Activated T-cell treated with anti-CD3 and anti-CD28 coated beads, Interleukin-2, amount 50 U/mL, for 4 hours (primary cell): Measurements from ENCODE around the gene SDF4. TPM values are rescaled to one million over a fixed set of nuclear protein-coding genes. Genes with fewer than 3 reads are reported as not detected.

ENCODE experiments used
- ATAC-seq, 2 donors: fragments of 200-7000 bp; cut with Tn5 transposase; one replicate each; pipeline ENCODE4 v1.10.0; 2021
- DNase-seq: peaks from one replicate; pipeline ENCODE4 v3.0.0-alpha.2; 2020
- H3K27me3 Mint-ChIP-seq: one replicate; pipeline ENCODE4 v1.8.0; 2021; ENCODE audit warnings: low read depth, mixed read lengths
- H3K36me3 Mint-ChIP-seq: one replicate; pipeline ENCODE4 v1.8.0; 2022; ENCODE audit warnings: mixed read lengths; ENCODE audit not compliant: insufficient read depth
- H3K4me1 Mint-ChIP-seq: one replicate; pipeline ENCODE4 v1.8.0; 2021; ENCODE audit warnings: low read depth, mixed read lengths
- H3K4me3 Mint-ChIP-seq: one replicate; pipeline ENCODE4 v1.8.0; 2021; ENCODE audit warnings: mild to moderate bottlenecking, moderate library complexity, mixed read lengths
- H3K9me3 Mint-ChIP-seq: one replicate; pipeline ENCODE4 v1.8.0; 2021; ENCODE audit warnings: mixed read lengths
- total RNA-seq, 3 donors: library from RNA; stranded (reverse); gene quantifications; one replicate each; pipeline ENCODE4 v1.2.1, GENCODE V29; 2021

Gene SDF4
- total RNA-seq, 3 donors from 2014 or later, result 191 to 242 (median 193) TPM

DNA sequence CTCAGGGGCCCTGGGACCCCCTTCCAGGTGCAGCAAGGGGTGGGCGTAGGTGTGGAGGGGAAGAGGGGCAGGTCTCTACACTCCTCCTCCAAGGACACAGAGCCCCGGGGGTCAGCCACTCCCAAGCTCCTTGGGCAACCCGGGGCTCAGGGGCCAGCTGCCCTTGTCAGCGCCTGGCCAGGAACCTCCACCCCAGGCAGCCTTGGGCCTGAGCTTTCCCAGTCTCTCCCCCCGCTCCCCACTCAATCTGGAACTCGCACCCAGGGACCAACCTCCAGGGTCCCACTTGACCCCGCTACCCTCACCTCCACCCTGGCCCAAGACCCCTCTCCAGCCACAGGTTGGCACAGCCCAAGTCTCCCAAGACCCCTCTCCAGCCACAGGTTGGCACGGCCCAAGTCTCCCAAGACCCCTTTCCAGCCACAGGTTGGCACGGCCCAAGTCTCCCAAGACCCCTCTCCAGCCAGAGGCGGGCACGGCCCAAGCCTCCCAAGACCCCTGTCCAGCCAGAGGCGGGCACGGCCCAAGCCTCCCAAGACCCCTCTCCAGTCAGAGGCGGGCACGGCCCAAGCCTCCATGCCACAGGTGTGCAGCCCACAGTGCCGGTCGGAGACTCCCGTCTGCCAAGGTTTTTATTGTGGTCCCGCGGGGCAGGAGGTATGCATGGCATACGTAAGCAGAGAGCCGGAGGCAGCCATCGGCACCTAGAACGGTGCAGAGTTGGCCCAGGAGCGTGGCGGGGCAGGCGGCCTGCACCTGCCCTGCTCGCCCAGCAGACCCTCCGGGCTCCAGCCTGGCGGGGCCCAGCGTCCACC is 20.9 kb downstream of the SDF4 start:
- Mint-ChIP-seq H3K36me3 (no peaks in the 10 kb centered on the region), H3K4me1 (peaks cover 43% of the 10 kb centered on the region), H3K27me3 (no peaks in the 10 kb centered on the region), H3K9me3 (no peaks in the 10 kb centered on the region), H3K4me3 (peak overlapping the region; percentile 63)
- DNase-seq (peak; percentile 8), ATAC-seq (no peak)

DNA sequence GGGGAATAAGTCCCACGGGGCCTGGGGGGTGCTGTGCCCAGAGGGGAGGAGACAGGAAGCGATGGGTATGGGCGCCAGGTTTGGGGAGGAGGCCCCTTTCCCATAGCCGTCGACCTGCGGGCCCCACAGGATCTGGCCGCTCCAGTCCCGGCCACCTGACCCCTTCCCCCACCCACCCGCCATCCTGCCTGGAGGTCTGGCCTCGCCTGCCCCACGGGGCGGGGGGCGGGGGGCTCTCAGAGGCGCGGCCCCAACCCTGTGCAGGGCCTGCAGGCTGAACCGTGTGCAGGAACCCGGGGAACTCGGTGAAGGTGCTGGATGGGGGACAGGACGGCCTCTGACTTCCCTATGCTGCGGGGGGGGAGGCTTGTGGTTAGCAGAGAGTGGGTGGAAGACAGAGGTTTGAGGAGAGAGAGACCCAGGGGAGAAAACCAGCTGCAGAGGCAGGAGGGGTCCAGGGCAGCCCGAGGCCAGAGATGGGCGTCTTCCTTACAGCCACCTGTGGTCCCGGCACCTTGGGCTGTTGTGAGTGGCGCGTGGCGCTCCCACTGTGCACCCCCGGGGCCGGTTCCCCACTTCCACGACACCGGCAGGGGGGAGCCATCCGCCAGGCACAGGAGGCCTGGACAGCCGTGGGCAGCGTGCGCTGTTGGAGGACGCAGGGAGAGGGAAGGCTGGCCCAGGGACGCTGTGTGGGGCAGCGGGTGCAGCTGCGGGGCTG is 22.9 kb downstream of the SDF4 start:
- ATAC-seq, result no peak

DNA sequence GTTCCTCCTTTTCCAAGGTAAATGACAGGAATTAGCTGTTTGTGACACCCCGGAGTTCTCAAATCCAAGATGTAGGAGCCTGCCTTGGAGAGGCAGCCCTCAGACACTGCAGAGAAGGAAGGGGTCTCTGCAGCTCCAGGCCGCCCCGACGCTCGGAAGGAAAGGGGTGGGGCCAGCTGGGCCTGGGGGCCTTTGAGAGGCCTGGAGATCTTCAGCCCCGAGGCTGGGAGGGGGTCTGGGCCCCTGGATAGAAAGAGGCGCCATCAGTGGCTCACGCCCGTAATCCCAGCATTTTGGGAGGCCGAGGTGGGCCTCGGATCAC is 24.3 kb downstream of the SDF4 start:
- DNase-seq, result no peak
- no peaks in the 10 kb centered on the region for H3K9me3 Mint-ChIP-seq
- H3K4me1 Mint-ChIP-seq, result peaks cover 27% of the 10 kb centered on the region
- no peak for ATAC-seq
- H3K36me3 Mint-ChIP-seq, result no peaks in the 10 kb centered on the region
- H3K27me3 Mint-ChIP-seq, result no peaks in the 10 kb centered on the region
- peak overlapping the region; percentile 84 for H3K4me3 Mint-ChIP-seq

More for the DNA sequence above, 22.9 kb downstream of the SDF4 start:
- H3K9me3 Mint-ChIP-seq, result no peaks in the 10 kb centered on the region
- peak overlapping the region; percentile 84 for H3K4me3 Mint-ChIP-seq
- H3K36me3 Mint-ChIP-seq, result no peaks in the 10 kb centered on the region
- DNase-seq, result peak; percentile 57
- peaks cover 27% of the 10 kb centered on the region for H3K4me1 Mint-ChIP-seq
- no peaks in the 10 kb centered on the region for H3K27me3 Mint-ChIP-seq

DNA sequence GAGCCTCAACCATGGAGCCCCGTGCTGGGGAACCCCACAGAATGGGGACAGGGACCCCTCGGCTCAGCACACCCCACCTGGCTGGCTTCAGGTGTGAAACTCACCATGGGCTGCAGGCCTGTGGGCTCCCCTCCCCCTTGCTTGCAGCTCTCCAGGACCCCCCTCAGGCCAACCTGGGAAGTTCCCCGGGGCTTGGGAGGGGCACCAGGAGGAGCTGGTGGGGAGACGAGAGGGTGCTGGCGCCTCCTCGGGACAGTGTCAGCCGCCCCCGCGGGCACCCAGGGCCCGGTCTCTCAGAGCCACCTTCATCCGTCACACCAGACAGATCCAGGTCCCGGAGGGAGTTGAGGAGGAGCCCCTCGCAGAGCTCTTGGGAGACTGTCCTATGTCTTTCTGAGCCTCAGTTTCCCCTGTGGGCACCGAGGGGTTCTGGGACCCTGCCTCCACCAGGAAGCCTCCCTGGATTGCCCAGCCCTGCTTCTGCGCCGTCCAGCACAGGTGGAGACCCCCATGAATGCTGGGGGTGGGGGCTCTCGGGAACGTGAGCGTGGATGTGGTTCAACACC is 24.8 kb downstream of the SDF4 start:
- H3K27me3 Mint-ChIP-seq, result no peaks in the 10 kb centered on the region
- no peaks in the 10 kb centered on the region for H3K36me3 Mint-ChIP-seq
- ATAC-seq, result no peak
- no peaks in the 10 kb centered on the region for H3K9me3 Mint-ChIP-seq
- DNase-seq, result no peak
- peak overlapping the region; percentile 80 for H3K4me3 Mint-ChIP-seq
- peaks cover 25% of the 10 kb centered on the region for H3K4me1 Mint-ChIP-seq

DNA sequence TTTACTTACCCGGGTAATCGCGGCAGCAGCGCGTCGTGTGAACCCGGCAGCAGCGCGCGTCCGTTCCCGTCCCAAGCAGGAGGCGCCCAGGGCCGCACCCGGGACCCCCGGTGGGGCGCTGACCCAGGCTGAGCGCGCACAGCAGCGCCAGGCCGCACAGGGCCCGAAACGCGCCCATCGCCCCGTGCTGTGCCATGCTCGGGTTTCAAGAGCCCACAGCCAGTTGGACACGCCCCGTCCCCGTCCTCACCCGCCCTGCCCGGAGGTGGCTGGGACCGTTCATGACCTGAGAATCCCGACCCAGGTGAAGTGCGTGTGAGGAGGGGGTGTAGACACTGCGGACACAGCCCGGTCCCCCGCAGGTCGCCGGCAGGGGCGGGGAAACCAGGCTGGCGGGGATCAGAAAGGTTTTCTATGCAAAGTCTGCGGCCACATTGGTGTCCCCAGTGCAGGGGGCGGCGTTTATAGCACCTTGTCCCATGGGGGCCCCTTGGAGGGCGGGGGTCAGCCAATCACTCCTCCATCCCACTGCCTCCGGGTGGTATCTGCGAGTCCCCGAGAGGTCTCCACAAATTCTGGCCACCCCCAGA is 25.3 kb downstream of the SDF4 start, which contains the start of gene TNFRSF18:
TNFRSF18 (minus strand) TSS at position 217 of the 590 bp plus-strand sequence; CDS start at position 196, 21 bp downstream.
- peak within 1 kb of the TSS; percentile 80 for H3K4me3 Mint-ChIP-seq
- peaks cover 24% of the 10 kb centered on the region for H3K4me1 Mint-ChIP-seq
- H3K36me3 Mint-ChIP-seq, result no peaks in the 10 kb centered on the region
- H3K9me3 Mint-ChIP-seq, result no peaks in the 10 kb centered on the region
- peak; percentile 5 to 13 for ATAC-seq
- H3K27me3 Mint-ChIP-seq, result no peaks in the 10 kb centered on the region
- peak; percentile 61 for DNase-seq

DNA sequence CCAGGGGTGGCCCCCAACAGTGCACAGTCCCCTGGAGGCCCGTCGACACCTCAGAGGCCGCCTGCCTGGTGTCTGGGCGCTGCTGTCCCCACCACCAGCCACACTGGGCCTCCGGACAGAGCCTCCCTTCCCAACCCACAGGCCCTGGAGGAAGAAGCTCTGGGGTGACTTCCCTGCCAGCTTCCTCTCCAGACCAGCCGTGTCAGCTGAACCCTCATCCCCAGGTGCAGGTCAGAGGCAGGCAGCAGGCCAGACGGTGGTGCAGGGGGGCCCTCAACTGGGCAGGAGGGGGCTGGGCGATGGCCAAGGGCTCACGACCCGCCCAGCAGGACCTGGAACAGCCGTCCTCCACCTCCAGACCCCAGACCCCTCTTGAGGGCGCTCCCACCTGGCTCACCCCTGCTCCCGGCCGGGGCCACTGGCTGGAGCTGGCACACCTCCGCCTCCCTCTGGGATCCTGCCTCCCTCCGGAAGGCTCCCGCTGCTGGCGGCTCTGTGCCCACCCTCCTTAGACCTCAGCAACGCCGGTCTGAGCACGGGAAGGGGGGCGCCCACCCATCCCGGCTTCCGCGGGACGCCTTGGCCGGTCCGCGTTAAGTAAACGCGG is 25.9 kb downstream of the SDF4 start:
- no peaks in the 10 kb centered on the region for H3K27me3 Mint-ChIP-seq
- H3K9me3 Mint-ChIP-seq, result no peaks in the 10 kb centered on the region
- ATAC-seq (no peak), DNase-seq (no peak)
- peaks cover 21% of the 10 kb centered on the region for H3K4me1 Mint-ChIP-seq
- peak overlapping the region; percentile 80 for H3K4me3 Mint-ChIP-seq
- H3K36me3 Mint-ChIP-seq, result no peaks in the 10 kb centered on the region

DNA sequence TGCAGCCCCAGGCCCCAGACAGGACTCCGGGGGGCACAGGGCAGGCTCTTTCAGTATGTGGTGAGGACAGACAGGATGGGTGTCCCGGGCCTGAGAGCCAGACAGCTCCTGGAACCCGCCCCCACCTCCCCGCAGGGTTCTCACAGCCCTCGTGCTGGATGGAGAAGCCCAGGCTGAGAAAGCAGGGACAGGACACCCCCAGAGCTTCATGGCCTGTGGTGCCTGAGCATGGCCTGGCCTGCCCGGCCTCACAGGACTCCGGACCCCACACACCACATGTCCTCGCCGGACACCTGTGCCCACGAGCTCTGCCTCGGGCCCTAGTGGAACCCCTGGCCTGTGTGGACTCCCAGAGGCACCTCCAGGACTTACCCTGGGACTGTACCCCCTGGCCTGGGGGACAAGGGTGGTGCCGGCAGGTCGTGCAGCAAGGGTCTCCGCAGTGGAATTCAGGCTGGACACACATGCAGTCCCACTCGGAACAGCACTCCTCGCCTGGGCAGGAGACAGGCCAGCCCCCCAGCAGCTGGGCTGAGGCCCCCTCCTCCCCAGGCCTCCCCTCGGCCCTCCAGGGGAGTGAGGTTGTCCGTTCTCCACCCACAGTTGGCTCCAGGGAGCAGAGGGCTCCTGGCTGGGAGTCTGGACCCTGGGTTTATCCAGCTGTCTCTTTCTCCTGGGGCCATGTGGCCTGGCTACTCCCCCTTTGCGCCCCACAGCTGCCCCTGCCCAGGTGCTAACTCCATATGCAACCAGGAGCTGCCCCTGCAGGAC is 26.6 kb downstream of the SDF4 start:
- Mint-ChIP-seq H3K27me3 (no peaks in the 10 kb centered on the region), H3K9me3 (no peaks in the 10 kb centered on the region), H3K4me1 (peaks cover 23% of the 10 kb centered on the region), H3K36me3 (no peaks in the 10 kb centered on the region), H3K4me3 (peak overlapping the region; percentile 80)
- ATAC-seq (no peak), DNase-seq (peak; percentile 6)

DNA sequence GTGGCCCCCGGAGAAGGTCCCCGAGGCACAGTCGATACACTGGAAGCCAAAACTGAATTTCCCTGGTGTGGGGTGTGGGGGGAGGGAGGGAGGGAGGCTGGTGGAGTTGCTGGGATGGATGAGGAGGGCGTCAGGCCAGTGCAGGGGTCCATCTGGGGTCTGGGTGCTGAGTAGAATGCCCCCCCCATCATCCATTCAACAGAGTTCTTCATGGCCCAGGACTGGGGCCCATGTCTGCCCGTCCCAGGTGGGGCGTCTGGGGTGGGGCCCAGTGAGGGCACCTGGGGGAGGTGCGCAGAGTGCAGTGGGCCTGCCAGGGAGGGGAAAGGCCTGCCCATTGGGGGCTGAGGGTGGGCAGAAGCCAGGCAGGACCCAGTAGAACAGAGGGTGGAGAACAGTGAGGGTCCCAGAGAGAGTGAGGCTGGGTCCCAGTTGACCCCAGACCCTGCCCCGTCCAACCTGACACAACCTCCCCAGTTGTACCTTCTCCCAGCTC is 27.3 kb downstream of the SDF4 start:
- H3K9me3 Mint-ChIP-seq, result no peaks in the 10 kb centered on the region
- H3K4me3 Mint-ChIP-seq, result peak overlapping the region; percentile 80
- DNase-seq (no peak), ATAC-seq (no peak)
- no peaks in the 10 kb centered on the region for H3K36me3 Mint-ChIP-seq
- H3K4me1 Mint-ChIP-seq, result peaks cover 27% of the 10 kb centered on the region
- no peaks in the 10 kb centered on the region for H3K27me3 Mint-ChIP-seq

DNA sequence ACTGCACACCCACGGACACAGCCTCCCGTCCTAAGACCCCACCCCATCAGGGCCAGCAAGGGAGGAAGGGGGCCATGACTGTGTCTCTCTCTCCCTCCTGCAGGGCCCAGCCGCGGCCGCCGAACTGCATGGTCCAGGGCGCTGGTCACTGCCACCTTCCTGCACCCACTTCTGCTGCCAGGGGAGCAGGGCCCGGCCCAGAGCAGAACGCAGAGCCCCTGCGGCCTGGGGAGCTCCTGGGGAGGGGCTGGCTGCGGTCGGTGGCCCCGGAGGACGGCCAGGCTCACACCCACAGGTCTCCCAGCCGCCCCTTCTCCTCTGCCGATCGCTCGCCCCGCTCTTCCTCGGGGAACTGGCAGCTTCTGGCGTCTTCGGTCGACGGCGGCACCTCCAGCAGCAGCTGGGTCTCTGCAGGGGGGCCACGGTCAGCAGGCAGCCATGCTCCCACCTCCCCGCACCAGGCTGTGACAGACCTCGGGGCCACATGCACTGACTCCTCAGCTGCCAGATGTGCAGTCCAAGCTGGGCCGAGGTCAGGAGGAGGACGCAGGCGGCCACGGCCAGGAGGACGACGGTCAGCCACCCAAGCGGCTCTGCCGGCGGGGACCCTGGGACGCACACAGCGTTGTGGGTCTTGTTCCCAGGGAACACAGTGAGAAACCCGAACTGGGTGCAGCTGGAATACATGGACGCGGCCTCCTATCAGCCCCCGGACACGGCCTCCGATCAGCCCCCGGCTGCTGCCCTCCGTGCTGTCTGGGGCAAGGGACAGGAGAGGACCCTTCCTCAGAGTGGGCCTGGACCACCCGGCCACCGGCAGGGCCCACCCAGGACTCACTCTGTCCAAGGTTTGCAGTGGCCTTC is 28.0 kb downstream of the SDF4 start:
- H3K4me3 Mint-ChIP-seq, result peak overlapping the region; percentile 58
- DNase-seq (peak; percentile 7), ATAC-seq (no peak)
- no peaks in the 10 kb centered on the region for H3K27me3 Mint-ChIP-seq
- H3K36me3 Mint-ChIP-seq, result no peaks in the 10 kb centered on the region
- H3K9me3 Mint-ChIP-seq, result no peaks in the 10 kb centered on the region
- H3K4me1 Mint-ChIP-seq, result peaks cover 24% of the 10 kb centered on the region

DNA sequence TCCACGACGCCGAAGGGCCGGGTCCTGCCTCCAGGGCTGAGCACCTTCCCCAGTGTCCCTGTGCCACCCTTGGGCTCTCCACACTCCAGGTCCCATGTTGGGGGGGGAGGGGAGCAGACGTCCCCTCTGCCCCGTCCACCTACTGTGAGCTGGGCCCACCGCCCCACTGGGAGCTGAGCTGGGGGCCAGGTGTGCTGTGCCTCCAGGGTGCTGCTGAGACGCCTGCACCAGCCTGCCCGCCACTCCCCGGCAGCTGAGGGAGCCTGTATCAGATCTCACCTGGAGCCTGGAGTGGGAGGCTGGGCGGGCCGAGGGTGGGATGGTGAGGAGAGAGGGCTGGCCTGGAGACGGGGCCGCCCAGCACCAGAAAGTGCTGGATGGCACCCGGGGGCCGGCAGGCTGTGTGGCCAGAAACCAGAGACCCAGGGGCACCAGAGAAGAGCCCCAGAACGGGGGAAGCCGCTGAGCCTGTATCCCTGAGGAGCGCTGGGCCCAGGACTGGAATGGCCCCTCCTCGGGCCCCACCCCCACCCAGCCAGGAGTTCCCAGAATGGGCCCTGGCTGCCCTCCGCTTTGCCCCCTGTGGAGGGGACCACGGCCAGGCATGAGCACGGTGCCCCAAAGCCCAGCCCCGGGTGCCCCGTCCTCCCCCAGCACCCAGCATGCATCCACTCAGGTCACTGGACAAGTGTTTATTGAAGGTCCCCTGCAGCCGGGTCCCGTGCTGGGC is 28.8 kb downstream of the SDF4 start:
- Mint-ChIP-seq H3K4me3 (no peak overlapping the region), H3K36me3 (no peaks in the 10 kb centered on the region), H3K4me1 (peaks cover 19% of the 10 kb centered on the region), H3K27me3 (no peaks in the 10 kb centered on the region), H3K9me3 (no peaks in the 10 kb centered on the region)
- ATAC-seq (no peak), DNase-seq (no peak)

DNA sequence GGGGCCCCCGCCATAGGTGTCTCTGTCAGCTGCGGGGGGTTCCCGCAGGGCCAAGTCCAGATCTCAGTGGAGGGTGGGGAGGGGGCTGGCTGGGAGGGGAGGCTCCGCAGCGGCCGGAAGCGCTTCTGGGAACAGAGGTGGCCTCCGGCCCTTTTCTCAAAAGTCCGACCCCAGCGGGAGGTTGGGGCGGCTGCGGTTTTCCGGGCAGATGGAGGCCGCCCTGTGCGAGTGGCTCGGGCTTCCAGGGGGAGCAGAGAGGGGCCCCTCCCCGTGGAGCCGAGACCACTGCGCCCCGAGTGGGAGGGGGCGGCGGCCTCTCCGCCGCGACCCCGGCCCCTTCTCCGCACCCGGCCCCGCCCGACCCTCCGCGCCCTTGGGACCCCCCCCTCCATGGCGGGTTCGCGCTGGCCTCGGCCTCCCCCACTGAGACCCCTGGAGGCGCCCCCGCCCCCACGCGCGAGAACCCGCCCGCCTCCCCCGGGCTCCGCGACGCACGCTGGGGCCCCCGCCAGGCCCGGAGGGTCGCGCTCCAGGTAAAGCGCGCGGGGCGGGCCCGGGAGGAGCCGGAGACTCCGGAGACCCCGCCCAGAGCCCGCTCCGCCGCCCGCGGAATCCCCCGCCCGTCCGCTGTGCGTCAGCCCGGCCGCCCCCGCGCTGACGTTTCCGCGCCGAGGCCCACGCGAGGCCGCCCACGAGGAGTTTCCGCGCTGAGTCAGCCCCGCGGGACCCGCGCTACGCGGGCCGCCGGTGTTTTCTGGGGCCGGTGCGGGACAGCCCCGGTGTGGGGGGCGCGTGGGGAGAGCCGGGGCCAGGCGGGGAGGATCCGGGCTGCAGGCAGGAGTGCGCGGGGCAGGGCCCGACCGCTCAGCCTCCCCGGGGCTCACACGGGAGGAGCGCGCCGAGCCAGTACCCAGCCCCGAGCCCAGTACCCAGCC is 30.7 kb downstream of the SDF4 start:
- no peaks in the 10 kb centered on the region for H3K36me3 Mint-ChIP-seq
- no peaks in the 10 kb centered on the region for H3K27me3 Mint-ChIP-seq
- no peaks in the 10 kb centered on the region for H3K9me3 Mint-ChIP-seq
- peaks cover 8% of the 10 kb centered on the region for H3K4me1 Mint-ChIP-seq
- ATAC-seq (peak; percentile 83 to 84), DNase-seq (peak; percentile 95)
- peak overlapping the region; percentile 71 for H3K4me3 Mint-ChIP-seq
